NCI-H82 treated with DMSO at 0.1 percent for 48 hours (cell line): Measurements from ENCODE around the gene VIT.
"Not testable (repeated sequence)": the region's sequence is repeated elsewhere in the genome, so short reads cannot be mapped to it uniquely, and the experiment has no call there.

Experiments used
- DNase-seq: peaks from one replicate; lab custom pipeline; 2025; ENCODE audit not compliant: unreplicated experiment; lab: John Stamatoyannopoulos, UW

Gene VIT

DNA sequence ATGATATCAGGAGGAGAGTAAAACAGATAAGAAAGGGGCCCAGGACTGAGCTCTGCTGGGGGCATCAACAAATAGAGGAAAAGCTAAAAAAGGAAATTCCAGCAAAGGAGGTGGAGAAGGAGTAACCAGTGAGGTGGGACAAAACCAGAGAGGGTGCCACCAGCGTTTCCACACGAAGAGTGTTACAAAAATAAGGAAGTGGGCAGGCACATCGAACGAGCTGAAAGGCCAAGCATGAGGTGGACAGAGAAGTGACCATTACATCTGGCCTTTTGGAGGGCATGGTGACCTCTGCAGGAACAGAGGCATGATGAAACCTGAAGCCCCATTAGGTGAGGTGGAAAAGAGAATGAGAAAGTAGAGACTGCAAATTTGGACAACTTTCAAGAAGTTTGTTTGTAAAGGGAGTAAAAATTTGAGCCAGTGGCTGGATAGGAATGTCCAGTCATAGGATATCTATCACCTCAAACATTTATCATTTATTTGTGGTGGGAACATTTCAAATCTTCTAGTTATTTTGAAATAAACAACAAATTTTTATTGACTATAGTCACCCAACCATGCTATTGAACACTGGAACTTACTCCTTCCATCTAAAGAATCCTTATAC lies 18.4 kb upstream of the VIT start:
- no peak for DNase-seq

DNA sequence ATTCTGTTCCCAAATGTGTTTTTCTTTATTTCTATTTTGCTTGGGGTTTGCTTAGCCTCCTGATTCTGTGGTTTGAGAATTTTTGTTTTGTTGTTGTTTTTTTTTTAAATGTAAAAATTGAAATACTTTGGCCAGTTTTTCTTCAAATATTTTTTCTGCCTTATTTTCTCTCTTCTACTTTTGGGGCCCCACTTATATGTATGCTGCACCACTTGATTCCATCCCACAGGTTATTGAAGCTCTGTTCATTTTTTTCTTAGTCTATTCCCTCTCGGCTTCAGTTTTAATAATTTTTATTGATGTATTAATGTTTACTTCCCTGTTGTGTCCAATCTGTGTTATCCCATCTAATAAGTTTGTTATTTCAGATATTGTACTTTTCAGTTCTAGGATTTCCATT lies 17.7 kb upstream of the VIT start:
- no peak for DNase-seq

DNA sequence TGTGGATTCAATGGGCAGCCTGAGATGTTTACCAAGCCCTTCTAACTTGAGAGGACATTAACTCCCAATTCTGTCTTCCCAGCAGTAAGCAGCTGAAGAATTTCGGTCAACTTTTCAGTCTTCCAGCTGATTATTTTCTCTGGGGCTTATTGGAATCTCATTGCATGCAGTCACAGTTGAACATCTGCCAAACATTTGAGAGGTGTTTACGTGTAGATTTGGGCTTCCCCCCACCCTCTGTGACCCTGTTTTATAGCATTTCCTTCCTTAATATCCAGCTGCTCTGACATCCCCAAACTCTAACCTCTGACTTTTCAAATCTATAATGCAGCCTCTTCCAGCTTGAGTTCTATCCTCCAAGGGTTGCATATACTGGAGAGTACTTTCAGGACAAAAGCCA lies 16.5 kb upstream of the VIT start:
- DNase-seq, result no peak

DNA sequence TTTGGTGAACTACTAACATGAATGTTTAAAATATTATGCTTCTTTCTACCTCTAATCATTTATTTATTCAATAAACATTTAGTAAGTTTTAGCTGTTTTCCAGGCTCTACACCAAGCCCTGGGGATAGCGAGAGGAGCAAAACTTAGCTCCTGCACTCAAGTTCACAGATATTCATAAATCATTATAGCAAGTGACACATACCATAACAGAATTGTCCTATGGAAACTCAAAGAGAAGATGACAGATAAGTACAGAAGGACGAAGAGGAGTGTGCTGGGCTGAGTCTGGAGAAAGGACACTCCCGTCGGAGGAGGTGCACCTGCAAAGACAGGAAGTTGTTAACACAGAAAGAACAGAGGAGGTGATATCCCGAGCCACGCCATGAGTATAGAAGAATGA lies 13.9 kb upstream of the VIT start:
- DNase-seq, result no peak

DNA sequence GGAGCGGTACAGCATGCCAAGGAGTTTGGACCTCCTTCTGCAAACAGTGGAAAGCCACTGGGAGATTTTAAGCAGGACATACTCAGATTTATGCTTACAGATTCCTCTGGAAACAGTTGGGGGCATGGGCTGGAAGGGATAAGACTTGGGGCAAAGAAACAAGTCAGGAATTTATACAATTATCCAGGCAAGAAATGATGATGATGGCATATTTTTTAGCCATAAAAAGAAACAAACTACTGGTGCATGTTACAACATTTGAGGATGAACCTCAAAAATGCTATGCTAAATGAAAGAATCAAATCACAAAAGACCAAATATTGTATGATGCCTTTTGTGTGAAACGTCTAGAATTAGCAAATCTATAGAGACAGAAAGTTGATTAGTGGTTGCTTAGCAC lies 13.5 kb upstream of the VIT start:
- DNase-seq, result no peak

DNA sequence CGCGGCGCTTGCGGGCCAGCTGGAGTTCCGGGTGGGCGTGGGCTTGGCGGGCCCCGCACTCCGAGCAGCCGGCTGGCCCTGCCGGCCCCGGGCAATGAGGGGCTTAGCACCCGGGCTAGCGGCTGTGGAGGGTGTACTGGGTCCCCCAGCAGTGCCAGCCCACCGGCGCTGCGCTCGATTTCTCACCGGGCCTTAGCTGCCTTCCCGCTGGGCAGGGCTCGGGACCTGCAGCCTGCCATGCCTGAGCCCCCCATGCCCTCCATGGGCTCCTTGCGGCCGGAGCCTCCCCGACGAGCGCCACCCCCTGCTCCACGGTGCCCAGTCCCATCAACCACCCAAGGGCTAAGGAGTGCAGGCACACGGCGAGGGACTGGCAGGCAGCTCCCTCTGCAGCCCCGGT lies 8.2 kb upstream of the VIT start:
- not testable (repeated sequence) for DNase-seq

DNA sequence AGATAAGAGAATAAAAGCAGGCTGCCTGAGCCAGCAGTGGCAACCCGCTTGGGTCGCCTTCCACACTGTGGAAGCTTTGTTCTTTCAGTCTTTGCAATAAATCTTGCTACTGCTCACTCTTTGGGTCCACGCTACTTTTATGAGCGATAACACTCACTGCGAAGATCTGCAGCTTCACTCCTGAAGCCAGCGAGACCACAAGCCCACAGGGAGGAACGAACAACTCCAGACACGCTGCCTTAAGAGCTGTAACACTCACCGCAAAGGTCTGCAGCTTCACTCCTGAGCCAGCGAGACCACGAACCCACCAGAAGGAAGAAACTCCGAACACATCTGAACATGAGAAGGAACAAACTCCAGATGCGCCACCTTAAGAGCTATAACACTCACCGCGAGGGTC lies 7.5 kb upstream of the VIT start:
- not testable (repeated sequence) for DNase-seq

DNA sequence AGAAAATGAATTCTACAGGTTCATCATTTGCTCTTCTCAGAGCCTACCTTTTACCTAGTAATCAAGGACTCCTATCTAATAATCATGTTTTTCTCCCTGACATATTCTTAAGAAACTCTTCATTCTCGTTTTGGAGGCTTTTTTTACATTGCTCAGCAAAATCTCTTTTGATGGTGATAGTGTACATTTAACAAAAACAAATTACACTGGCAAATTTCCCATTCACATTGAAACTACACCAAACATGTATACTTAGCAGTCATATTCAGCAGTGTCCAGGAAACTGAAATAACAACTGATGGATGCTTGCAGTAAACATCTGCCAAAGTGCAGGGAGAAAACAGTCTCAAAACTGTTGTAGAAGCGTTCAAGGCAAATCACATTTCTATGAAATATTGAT lies 4.4 kb upstream of the VIT start:
- no peak for DNase-seq

DNA sequence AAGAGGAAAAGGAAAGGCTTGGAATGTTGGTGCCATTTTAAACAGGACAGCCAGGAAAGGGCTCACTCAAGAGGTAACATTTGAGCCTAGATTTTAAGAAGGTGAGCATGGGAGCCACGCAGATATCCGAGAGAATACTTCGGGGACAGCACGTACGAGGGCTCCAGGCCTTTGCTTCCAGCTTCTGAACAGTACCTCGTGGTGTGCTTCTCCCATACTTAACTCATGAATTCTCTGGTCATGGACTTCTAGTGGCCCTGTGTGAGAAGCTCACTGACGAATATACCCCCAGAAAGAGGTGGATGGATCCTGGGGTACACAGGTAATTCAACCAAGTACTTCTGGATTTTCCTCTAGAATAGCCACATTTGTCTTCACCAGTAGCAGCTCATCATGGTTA lies 2.7 kb upstream of the VIT start:
- no peak for DNase-seq

DNA sequence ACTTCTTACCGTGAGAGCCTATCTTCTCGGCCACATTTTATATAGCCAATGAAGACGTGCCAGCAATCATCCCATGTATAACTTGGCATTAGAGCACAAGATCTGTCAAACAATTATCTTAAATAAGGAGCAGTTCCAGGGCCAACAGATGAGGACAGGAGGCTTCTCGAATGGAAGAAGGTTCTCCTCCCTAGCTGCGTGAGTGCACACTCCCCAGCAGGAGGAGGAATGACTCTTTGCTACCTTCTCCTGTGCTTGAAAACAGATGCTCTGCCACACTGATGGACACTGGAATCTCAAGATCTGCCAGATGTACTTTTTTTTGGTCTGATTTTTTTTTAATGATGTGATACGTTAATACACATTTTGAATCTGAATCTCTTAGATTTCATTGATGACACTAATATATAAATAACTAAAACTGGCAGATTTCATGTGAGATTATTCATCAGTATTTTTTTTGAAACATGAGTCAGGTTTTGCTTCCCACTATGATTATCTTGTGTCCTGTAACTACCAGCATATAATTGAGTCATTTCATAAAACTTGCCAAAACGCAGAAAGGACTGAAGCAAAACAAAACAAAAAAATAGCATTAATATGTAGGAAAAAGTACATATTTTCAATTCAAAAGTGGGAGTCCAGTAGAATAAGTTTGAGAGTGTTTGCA lies 626 bp upstream of the VIT start:
- no peak for DNase-seq

DNA sequence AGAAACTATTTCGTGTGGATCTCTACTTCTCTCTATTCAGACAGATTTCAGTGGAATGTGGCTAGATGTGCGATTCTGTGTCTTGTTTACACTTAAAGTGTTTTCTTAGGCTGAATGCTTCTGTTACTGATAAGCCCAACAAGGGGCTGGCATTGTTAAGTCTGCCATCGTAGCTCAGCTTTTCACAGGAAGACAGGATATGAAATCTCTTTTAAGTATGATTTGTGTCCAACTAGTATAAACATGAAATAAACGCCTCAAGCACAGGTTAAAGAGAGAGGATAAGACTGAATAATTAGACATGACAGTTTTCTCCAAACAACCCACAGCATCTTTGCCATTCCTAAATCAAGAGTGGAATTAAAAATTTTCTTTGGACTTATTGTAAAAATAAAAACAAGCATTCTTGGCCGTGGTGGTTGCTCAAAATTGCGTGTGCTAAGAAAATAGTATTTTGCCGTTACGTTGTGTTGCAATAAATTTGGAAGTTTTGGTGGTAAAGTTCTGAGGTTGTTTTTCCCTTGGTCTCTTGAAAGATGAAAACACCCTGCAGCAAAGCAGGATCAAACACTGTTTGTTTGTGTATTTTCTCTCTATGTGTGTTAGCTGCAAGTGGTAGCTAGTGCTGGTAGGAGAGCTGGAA lies 1.0 kb downstream of the VIT start:
- no peak for DNase-seq

DNA sequence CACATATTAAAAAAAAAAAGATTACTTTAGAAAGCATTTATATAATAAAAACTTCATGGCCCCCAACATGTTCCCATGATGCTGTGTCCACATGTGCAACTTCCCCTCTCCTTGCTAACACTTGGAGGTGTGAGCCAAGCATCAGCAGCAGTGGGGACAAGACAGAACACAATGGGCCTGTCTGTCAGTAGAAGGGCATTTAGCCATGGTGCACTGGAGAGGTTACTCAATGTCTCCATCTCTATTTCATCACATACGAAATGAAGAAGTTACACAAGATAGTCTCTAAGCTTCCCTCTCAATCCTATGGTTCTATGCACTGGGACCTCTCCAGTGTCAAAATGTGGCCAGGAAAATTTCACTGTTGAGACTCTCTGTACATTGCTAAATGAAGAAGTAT lies 2.5 kb downstream of the VIT start:
- no peak for DNase-seq

DNA sequence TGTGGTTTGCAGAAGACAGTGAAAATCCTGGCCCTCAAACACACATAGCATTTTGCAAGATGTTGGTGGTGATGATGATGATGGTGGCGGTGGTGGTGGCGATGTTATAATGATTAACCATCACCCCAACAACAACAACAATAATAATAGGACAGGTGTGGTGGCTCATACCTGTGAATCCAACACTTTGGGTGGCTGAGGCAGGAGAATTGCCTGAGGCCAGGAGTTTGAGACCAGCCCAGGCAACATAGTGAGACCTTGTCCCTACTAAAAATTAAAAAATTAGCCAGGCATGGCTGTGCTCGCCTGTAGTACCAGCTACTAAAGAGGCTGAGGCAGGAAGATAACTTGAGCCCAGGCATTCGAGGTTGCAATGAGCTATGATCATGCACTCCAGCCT lies 3.8 kb downstream of the VIT start:
- DNase-seq, result no peak

DNA sequence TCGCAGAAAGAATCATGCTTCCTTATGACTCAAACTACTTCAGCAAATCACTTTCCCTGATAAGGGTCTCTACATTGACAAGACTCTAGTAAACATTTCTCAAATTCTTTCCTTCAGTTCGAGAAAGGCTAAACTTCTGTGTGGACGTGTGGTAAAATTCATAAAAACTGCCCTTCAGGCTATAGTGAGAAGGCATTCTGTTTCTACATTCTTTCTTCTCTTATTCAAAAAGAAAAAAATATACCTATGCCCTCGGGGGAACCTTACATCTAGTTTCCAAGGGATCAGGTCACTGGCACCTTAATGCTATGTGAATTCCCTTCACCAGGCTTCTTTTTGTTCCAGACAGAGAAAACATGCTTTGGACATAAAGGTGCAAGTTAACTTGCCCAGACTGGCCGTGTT lies 4.9 kb downstream of the VIT start:
- no peak for DNase-seq

DNA sequence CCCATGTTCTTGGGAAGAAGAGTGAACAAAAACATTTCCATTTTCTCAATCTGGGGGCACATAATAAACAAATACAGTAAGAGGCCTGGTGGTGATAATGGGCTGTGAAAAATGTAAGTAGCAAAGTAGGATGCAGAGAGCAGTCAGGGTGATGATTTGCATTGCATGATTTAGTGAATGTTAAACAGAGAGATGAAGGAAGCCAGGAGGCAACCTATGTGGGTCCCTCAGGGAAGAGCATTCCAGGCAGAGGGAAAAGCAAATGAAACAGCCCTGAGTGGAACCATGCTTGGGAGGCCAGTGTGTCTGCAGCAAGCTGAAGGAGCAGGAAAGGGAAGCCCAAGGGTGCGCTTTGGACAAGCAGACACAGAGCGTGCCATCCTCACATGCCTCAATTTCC lies 5.4 kb downstream of the VIT start:
- DNase-seq, result no peak

DNA sequence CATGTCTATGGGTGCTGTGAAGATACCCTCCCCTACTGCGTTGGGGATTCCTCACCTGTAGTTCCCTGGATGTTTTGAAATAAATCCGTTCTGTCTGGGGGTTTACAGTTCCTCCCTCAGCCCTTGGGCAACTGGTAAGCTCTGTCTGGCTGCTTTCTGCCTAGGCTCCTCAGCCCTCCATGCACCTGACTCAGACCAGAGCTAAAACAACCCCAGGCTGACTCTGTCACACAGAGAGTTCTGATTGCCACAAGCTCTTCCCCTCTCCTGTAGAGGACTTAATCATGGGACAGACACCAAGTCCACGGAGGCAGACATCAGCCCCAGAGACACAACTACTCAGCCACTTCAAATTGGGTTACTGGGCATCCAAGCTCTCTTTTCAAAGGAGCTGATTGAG lies 6.3 kb downstream of the VIT start:
- no peak for DNase-seq

DNA sequence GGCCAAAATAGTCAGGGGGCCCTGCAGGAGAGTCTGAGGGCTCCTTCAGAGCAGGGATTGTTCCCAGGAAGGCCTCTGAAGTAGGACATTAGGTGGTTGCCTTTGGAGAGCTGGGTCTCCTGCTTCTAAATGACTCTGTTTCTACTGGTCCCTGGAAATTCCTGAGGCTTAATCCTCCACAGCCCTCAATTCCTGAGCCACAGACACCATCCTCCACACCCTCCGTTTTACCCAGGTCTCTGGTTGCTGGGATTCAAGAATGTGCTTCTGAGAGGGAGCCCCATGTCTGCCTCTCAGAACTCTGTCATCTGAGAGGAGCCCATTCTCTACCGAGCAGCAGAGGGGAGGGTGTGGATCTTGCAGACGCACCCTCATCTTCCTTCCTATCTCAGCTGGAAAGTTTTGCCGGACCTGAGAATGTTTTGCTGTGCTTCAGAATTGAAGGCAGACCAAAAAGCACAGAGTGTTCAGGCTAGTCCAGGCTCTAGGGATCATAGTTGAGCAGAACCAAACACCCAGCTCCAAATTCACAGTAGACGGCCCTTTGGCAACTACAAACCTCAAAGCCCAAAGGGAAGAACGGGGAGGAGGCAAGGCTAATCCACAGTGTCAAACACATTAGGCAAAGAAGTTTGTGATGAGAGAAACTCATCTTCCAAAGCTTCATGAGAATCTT lies 8.1 kb downstream of the VIT start:
- DNase-seq, result no peak

DNA sequence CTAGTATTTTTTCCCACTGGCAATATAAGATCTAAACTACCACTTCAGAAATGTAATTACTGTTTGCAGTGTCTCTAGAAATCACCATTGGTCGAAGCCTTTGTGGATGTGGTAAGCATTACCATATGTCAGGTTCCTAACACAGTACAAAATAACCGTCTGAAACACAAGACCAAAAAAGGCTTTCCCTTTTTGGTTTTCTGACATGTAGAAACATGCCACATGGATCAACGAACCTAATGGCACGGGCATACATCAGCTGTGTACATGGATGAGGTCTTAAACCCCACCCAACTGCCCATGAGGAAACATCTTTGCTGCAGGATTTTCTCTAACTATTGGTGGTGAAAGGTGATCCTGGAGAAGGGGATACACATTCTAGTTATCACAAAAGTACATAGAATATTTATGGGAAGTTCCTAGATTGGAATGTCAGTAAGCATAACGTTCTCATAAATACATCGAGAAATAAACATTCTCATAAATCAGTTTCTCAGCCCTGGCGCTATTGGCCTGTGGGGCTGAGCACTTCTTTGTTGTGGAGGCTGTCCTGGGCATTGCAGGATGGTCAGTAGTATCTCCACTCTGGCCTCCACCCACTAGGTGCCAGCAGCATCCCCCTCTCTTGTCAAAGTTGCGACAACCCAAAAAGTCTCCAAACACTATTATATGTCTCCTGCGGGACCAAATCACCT lies 9.0 kb downstream of the VIT start:
- no peak for DNase-seq

DNA sequence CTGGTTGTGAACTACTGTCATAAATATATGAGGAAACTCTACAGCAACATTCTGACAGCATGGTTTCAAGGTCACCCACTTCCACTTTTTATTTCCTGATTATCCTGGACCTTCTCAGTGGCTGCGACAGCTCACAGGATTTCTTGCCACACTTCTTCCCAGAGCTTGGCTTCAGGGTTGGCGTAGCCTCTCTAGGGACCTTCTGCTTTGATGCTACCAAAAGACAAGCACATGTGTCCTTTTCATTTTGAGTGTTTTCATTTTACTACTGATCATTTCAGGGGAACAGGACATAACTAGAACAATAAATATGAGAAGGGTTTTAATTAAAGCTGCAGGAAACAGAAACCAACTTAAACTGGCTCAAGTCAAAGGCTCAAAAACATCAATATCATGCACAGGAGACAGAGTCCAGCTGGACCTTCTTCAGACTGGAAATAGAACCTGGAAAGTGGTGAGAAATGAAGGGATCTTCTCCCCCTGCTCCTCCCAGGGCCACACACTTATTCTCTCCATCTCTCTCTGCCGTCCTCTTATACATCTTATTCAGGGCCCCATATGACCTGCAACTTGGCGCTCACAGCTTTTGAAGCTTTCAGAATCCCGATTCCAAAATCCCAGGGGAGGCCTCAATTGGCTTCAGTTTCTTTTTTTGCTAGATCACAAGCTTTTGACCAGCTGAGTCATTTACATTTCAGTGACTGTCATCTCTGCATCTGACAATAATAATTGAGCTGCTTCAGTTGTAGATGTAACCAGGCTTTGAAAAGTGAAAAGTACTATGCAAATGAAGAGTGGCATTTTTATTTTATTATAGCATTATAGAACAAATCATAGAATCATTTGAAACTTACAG lies 9.7 kb downstream of the VIT start:
- no peak for DNase-seq

DNA sequence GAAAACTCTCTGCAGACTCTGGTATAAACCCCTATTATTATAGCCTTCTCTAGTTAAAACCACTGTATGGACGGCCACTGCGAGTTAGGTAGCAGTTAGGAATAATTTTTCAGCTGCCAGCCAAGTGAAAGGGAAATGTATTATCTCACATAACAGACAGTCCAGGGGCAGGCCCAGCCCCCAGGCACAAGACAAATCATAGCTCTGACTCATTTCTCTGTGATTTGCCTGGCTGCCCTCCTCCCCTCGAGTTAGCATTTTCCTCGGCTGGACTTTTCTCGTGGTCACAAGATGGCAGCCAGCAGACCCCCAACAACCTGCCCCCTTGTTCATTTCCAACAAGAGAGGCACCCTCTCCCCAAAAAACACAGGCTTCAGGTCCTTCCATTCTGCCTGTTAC lies 10.5 kb downstream of the VIT start:
- DNase-seq, result no peak
